Activated T-cell treated with anti-CD3 and anti-CD28 coated beads for 48 hours (primary cell): ENCODE results near the gene TIA1.
A peak's percentile ranks its signal among the peaks of the same experiment; 100 is the strongest.
"Not testable (repeated sequence)": the region's sequence is repeated elsewhere in the genome, so short reads cannot be mapped to it uniquely, and the experiment has no call there.

Experiments used
- DNase-seq: peaks from one replicate; pipeline ENCODE4 v3.0.0-alpha.2; 2020; ENCODE audit warnings: low read depth

The TIA1 gene

GRCh38 chr2:70214953-70215549 is 33.4 kb downstream of the TIA1 start:
- DNase-seq: no peak

- no peak for DNase-seq
Measured at GRCh38 chr2:70214365-70214764, 34.1 kb downstream of the TIA1 start.

GRCh38 chr2:70212298-70212932 is 36.0 kb downstream of the TIA1 start:
- DNase-seq: no peak

- no peak for DNase-seq
Measured at GRCh38 chr2:70211595-70211994, 36.8 kb downstream of the TIA1 start.

GRCh38 chr2:70204452-70204851 is 44.0 kb downstream of the TIA1 start:
- no peak for DNase-seq

GRCh38 chr2:70203086-70203485 is 45.3 kb downstream of the TIA1 start:
- DNase-seq: no peak

GRCh38 chr2:70202236-70202806 is 46.1 kb downstream of the TIA1 start:
- DNase-seq: no peak

- no peak for DNase-seq
Measured at GRCh38 chr2:70201831-70202230, 46.6 kb downstream of the TIA1 start.

- DNase-seq: no peak
Measured at GRCh38 chr2:70201225-70201768, 47.1 kb downstream of the TIA1 start.

GRCh38 chr2:70199320-70199864 is 49.0 kb downstream of the TIA1 start:
- no peak for DNase-seq

- no peak for DNase-seq
Measured at GRCh38 chr2:70192516-70192915, 55.9 kb downstream of the TIA1 start.

- DNase-seq: no peak
Measured at GRCh38 chr2:70191244-70191735, 57.1 kb downstream of the TIA1 start.

- DNase-seq: peak; percentile 93
Measured at GRCh38 chr2:70190418-70191243, 57.8 kb downstream of the TIA1 start, which contains the start of gene C2orf42. Gene C2orf42 (minus strand): TSS chr2:70191019. CDS start chr2:70181985, 9,034 bp downstream.

- no peak for DNase-seq
Measured at GRCh38 chr2:70188460-70188859, 60.0 kb downstream of the TIA1 start.

GRCh38 chr2:70187170-70187569 is 61.3 kb downstream of the TIA1 start:
- DNase-seq: not testable (repeated sequence)

- DNase-seq: no peak
Measured at GRCh38 chr2:70182689-70183088, 65.7 kb downstream of the TIA1 start.

GRCh38 chr2:70181363-70181956 is 67.0 kb downstream of the TIA1 start:
- DNase-seq: no peak

- DNase-seq: no peak
Measured at GRCh38 chr2:70173520-70173919, 74.9 kb downstream of the TIA1 start.

GRCh38 chr2:70169654-70170245 is 78.7 kb downstream of the TIA1 start:
- not testable (repeated sequence) for DNase-seq

GRCh38 chr2:70161069-70161534 is 87.3 kb downstream of the TIA1 start:
- DNase-seq: no peak

GRCh38 chr2:70160545-70160944 is 87.9 kb downstream of the TIA1 start:
- DNase-seq: no peak
